Ovary (tissue), 3 donors: ENCODE data around the gene PAQR4.

ENCODE experiments used
- EP300 ChIP-seq: sonication (generic); formaldehyde crosslinking; IDR thresholded peaks from one replicate; pipeline ENCODE4 v1.6.1; 2017; ENCODE audit warnings: antibody characterized with exemption
- POLR2A ChIP-seq: fragments of 450-650 bp; IDR thresholded peaks from one replicate; pipeline ENCODE4 v1.6.1; 2017; ENCODE audit warnings: antibody characterized with exemption, mild to moderate bottlenecking, moderate library complexity
- TF ChIP-seq, protein P1 (sequence below), 3 donors: fragments of 450-650 bp in 2 of 3; fragments of 200-600 bp in 1 of 3; IDR thresholded peaks; one replicate each; pipeline versions ENCODE4 v1.5.1 to v1.8.0; 2016 to 2022; ENCODE audit warnings: antibody characterized with exemption in 3 of 3, mild to moderate bottlenecking in 1 of 3
- donor health status: DM: no; HTN: no; CAD: no.

DNA sequence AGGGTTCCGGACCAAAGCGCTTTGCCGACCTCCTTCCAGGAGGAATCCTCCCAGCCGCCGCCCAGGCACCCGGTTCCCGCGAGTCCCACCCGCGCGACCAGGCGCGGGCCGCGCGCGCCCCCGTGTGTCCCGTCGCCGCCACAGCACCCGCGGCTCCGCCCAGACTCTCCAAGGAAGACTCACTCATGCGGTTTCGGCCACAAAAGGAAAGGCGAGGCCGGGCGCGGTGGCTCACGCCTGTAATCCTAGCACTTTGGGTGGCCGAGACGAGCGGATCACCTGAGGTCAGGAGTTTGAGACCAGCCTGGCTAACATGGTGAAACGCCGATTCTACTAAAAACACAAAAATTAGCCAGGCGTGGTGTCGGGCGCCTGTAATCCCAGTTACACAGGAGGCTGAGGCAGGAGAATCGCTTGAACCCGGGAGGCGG, 14.6 kb downstream of the PAQR4 start:
- TF ChIP-seq POLR2A (no peak), EP300 (no peak)
- TF ChIP-seq, protein P1, sequence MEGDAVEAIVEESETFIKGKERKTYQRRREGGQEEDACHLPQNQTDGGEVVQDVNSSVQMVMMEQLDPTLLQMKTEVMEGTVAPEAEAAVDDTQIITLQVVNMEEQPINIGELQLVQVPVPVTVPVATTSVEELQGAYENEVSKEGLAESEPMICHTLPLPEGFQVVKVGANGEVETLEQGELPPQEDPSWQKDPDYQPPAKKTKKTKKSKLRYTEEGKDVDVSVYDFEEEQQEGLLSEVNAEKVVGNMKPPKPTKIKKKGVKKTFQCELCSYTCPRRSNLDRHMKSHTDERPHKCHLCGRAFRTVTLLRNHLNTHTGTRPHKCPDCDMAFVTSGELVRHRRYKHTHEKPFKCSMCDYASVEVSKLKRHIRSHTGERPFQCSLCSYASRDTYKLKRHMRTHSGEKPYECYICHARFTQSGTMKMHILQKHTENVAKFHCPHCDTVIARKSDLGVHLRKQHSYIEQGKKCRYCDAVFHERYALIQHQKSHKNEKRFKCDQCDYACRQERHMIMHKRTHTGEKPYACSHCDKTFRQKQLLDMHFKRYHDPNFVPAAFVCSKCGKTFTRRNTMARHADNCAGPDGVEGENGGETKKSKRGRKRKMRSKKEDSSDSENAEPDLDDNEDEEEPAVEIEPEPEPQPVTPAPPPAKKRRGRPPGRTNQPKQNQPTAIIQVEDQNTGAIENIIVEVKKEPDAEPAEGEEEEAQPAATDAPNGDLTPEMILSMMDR (IDR thresholded peaks at IDR 0.05): peak; percentile 78 to 87 (median 86)
